Neural progenitor cell (in vitro differentiated cells): Measurements from ENCODE around the gene TSPAN32.

Source experiments
- EZH2 ChIP-seq: fragments of 200-600 bp; sonication (generic); IDR thresholded peaks from 2 replicates; pipeline ENCODE4 v1.6.1; 2017; ENCODE audit warnings: antibody characterized with exemption, mild to moderate bottlenecking, moderate library complexity
- TF ChIP-seq, protein P1 (sequence below): fragments of 200-600 bp; sonication (generic); IDR thresholded peaks from 2 replicates; pipeline ENCODE4 v1.5.1; 2017; ENCODE audit warnings: antibody characterized with exemption, mild to moderate bottlenecking

DNA sequence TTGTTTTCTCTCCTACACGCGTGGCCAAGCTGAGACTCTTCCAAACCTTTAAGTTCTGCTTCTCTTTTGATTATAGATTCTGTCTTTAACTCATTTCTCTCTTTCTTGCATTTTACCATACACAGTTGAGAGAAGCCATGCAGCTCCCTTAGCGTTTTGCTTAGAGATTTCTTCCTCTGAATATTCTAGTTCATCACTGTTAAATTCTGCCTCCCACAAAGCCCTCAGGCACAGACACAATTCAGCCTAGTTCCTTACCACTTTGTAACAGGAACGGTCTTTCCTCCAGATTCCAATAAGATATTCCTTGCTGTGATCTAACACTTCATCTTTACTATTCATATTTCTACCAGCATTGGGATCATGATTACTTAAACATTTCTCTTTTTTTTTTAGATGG is 50.6 kb downstream of the TSPAN32 start:
- TF ChIP-seq, protein P1, sequence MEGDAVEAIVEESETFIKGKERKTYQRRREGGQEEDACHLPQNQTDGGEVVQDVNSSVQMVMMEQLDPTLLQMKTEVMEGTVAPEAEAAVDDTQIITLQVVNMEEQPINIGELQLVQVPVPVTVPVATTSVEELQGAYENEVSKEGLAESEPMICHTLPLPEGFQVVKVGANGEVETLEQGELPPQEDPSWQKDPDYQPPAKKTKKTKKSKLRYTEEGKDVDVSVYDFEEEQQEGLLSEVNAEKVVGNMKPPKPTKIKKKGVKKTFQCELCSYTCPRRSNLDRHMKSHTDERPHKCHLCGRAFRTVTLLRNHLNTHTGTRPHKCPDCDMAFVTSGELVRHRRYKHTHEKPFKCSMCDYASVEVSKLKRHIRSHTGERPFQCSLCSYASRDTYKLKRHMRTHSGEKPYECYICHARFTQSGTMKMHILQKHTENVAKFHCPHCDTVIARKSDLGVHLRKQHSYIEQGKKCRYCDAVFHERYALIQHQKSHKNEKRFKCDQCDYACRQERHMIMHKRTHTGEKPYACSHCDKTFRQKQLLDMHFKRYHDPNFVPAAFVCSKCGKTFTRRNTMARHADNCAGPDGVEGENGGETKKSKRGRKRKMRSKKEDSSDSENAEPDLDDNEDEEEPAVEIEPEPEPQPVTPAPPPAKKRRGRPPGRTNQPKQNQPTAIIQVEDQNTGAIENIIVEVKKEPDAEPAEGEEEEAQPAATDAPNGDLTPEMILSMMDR, result no peak
- TF ChIP-seq EZH2, result no peak
